ENCODE results near the gene PCED1A. TPM values are rescaled to one million over a fixed set of nuclear protein-coding genes. Genes with fewer than 3 reads are reported as not detected.
A peak's percentile ranks its signal among the peaks of the same experiment; 100 is the strongest.

Gene PCED1A
- polyA plus RNA-seq, 1 experiment: 17.5 TPM

GRCh38 chr20:2804041-2804828 lies 36.2 kb downstream of the PCED1A start:
- CTCF ChIA-PET: no interaction called here

GRCh38 chr20:2801286-2801728 lies 39.1 kb downstream of the PCED1A start:
- POLR2A ChIA-PET: interaction anchor here (0.6 kb wide), 1 partner anchor 13 kb away, joined by 3 read pairs; no protein-coding TSS in a partner anchor
- Histone ChIP-seq H3K9me3 (ENCODE audit: control insufficient read depth, insufficient read depth, low read length) (peaks cover 5% of the 10 kb centered on the region), H3K27me3 (ENCODE audit: control insufficient read depth, insufficient read depth, low read length) (peaks cover 63% of the 10 kb centered on the region), H3K27ac (ENCODE audit: low read depth, low read length) (no peak overlapping the region), H3K4me3 (ENCODE audit: low read depth, low read length) (peak overlapping the region; percentile 45)
- DNase-seq (ENCODE audit: low read depth, low spot score): no peak
- TF ChIP-seq CTCF (IDR thresholded peaks at IDR 0.05; ENCODE audit: low read depth, low read length): no peak
- CTCF ChIA-PET: interaction anchor here (1.2 kb wide), 1 partner anchor 51 kb away, joined by 5 read pairs; no protein-coding TSS in a partner anchor

More at GRCh38 chr20:2804041-2804828, 36.2 kb downstream of the PCED1A start:
- peaks cover 62% of the 10 kb centered on the region for H3K27me3 ChIP-seq (ENCODE audit: control insufficient read depth, insufficient read depth, low read length)
- no peak for DNase-seq (ENCODE audit: low read depth, low spot score)
- H3K27ac ChIP-seq (ENCODE audit: low read depth, low read length): no peak overlapping the region
- POLR2A ChIA-PET: no interaction called here
- H3K4me3 ChIP-seq (ENCODE audit: low read depth, low read length): no peak overlapping the region
- peaks cover 5% of the 10 kb centered on the region for H3K9me3 ChIP-seq (ENCODE audit: control insufficient read depth, insufficient read depth, low read length)
- TF ChIP-seq CTCF (IDR thresholded peaks at IDR 0.05; ENCODE audit: low read depth, low read length): no peak

GRCh38 chr20:2800521-2801285 lies 39.8 kb downstream of the PCED1A start, which contains the start of gene CPXM1:
Gene CPXM1 (minus strand): TSS chr20:2800627. CDS start chr20:2800572, 55 bp downstream.
- Histone ChIP-seq H3K4me3 (ENCODE audit: low read depth, low read length) (peak within 1 kb of the TSS; percentile 66), H3K27me3 (ENCODE audit: control insufficient read depth, insufficient read depth, low read length) (peaks cover 61% of the 10 kb centered on the region), H3K27ac (ENCODE audit: low read depth, low read length) (no peak within 1 kb of the TSS), H3K9me3 (ENCODE audit: control insufficient read depth, insufficient read depth, low read length) (peaks cover 5% of the 10 kb centered on the region)
- POLR2A ChIA-PET: interaction anchor here (0.6 kb wide), 1 partner anchor 13 kb away, joined by 3 read pairs; no protein-coding TSS in a partner anchor
- CTCF ChIA-PET: interaction anchor here (1.2 kb wide), 1 partner anchor 51 kb away, joined by 5 read pairs; no protein-coding TSS in a partner anchor
- TF ChIP-seq CTCF (IDR thresholded peaks at IDR 0.05; ENCODE audit: low read depth, low read length): no peak
- DNase-seq (ENCODE audit: low read depth, low spot score): no peak

GRCh38 chr20:2799688-2800520 lies 40.6 kb downstream of the PCED1A start:
- Histone ChIP-seq H3K27ac (ENCODE audit: low read depth, low read length) (no peak overlapping the region), H3K27me3 (ENCODE audit: control insufficient read depth, insufficient read depth, low read length) (peaks cover 53% of the 10 kb centered on the region), H3K9me3 (ENCODE audit: control insufficient read depth, insufficient read depth, low read length) (peaks cover 5% of the 10 kb centered on the region), H3K4me3 (ENCODE audit: low read depth, low read length) (peak overlapping the region; percentile 66)
- DNase-seq (ENCODE audit: low read depth, low spot score): no peak
- no peak for TF ChIP-seq CTCF (IDR thresholded peaks at IDR 0.05; ENCODE audit: low read depth, low read length)
- POLR2A ChIA-PET: no interaction called here
- CTCF ChIA-PET: interaction anchor here (1.2 kb wide), 1 partner anchor 52 kb away, joined by 5 read pairs; no protein-coding TSS in a partner anchor

Data from AG04450 (cell line).